CD4-positive, alpha-beta T cell treated with Interferon alpha-2 for 1 hour (primary cell): Measurements from ENCODE around the gene BLTP2.
A peak's percentile ranks its signal among the peaks of the same experiment; 100 is the strongest.
"Not testable (repeated sequence)": the region's sequence is repeated elsewhere in the genome, so short reads cannot be mapped to it uniquely, and the experiment has no call there.

Source experiments
- DNase-seq, 2 donors: peaks; one replicate each; pipeline ENCODE4 v3.0.0-alpha.2; 2020 to 2022

BLTP2 gene

GRCh38 chr17:28645576-28645939, 600 bp upstream of the BLTP2 start:
- no peak for DNase-seq

GRCh38 chr17:28643983-28644786, 773 bp downstream of the BLTP2 start:
- peak; percentile 35 to 41 for DNase-seq

- no peak for DNase-seq
Measured at GRCh38 chr17:28641579-28641978, 3.4 kb downstream of the BLTP2 start.

- DNase-seq, result no peak
Measured at GRCh38 chr17:28635506-28635905, 9.5 kb downstream of the BLTP2 start.

- DNase-seq, result no peak
Measured at GRCh38 chr17:28634206-28634865, 10.6 kb downstream of the BLTP2 start.

- DNase-seq, result no peak
Measured at GRCh38 chr17:28626818-28627217, 18.1 kb downstream of the BLTP2 start.

GRCh38 chr17:28624148-28624547, 20.8 kb downstream of the BLTP2 start:
- DNase-seq, result no peak

GRCh38 chr17:28623696-28624095, 21.3 kb downstream of the BLTP2 start:
- no peak for DNase-seq

- DNase-seq, result no peak
Measured at GRCh38 chr17:28622186-28622585, 22.8 kb downstream of the BLTP2 start.

GRCh38 chr17:28620010-28620409, 24.9 kb downstream of the BLTP2 start:
- no peak for DNase-seq

GRCh38 chr17:28618464-28618863, 26.5 kb downstream of the BLTP2 start:
- no peak for DNase-seq

GRCh38 chr17:28616281-28616680, 28.7 kb downstream of the BLTP2 start:
- DNase-seq, result no peak

GRCh38 chr17:28615260-28615940, 29.6 kb downstream of the BLTP2 start:
- no peak for DNase-seq

- no peak for DNase-seq
Measured at GRCh38 chr17:28613931-28614381, 31.0 kb downstream of the BLTP2 start, which contains the start of gene RSKR. Gene RSKR (minus strand): TSS chr17:28614185. CDS start chr17:28614161, 24 bp downstream.

- DNase-seq, result peak; percentile 9 to 54
Measured at GRCh38 chr17:28612936-28613872, 31.8 kb downstream of the BLTP2 start.

- DNase-seq, result no peak
Measured at GRCh38 chr17:28612531-28612930, 32.4 kb downstream of the BLTP2 start.

- DNase-seq, result no peak
Measured at GRCh38 chr17:28610376-28610775, 34.6 kb downstream of the BLTP2 start.

- DNase-seq, result not testable (repeated sequence)
Measured at GRCh38 chr17:28604031-28604430, 40.9 kb downstream of the BLTP2 start.

- peak; percentile 57 to 72 for DNase-seq
Measured at GRCh38 chr17:28599311-28600184, 45.4 kb downstream of the BLTP2 start.

GRCh38 chr17:28598799-28599310, 46.1 kb downstream of the BLTP2 start, which contains the start of gene SPAG5:
Gene SPAG5 (minus strand): TSS chr17:28599025. CDS start chr17:28598946, 79 bp downstream.
- DNase-seq, result peak; percentile 94 to 96

- DNase-seq, result no peak
Measured at GRCh38 chr17:28598389-28598788, 46.6 kb downstream of the BLTP2 start.
